GM19351 (cell line): Measurements from ENCODE around the gene RAX2.
"Not testable (repeated sequence)": the region's sequence is repeated elsewhere in the genome, so short reads cannot be mapped to it uniquely, and the experiment has no call there.

Experiments used
- ATAC-seq: cut with Tn5 transposase; IDR thresholded peaks from one replicate; pipeline ENCODE4 v1.9.1; 2021; ENCODE audit warnings: mild to moderate bottlenecking, moderate library complexity; ENCODE audit not compliant: unreplicated experiment

Gene RAX2

DNA sequence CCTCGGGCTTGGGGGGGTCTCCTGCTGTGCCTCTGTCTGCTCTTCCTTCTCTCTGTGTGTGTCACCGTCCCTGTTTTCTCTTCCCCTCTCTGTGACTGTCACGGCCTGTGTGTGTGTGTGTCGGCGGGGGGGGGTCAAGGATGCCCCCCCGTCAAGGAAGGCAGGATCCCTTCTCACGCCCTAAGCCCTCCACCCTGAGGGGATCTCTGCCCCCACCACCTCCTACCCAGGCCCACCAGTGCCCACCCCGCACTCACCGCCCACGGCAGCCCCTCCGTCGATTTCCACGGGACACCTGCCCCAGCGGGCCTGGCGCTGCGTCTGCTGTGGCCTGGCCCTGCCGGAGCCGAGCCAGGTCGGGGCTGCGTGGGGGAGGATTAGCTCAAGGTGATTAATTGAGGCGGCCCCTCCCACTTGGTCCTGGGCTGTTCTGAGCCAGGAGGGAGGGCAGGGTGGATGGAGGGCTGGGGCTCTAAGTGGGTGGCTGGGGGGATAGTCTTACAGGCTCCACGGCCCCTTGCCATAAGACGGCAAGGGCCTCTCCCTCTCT is at the start of gene RAX2:
RAX2 (minus strand) TSS at position 323 of the 550 bp plus-strand sequence. CDS start 486 bp downstream, outside the sequence.
- ATAC-seq, result no peak

DNA sequence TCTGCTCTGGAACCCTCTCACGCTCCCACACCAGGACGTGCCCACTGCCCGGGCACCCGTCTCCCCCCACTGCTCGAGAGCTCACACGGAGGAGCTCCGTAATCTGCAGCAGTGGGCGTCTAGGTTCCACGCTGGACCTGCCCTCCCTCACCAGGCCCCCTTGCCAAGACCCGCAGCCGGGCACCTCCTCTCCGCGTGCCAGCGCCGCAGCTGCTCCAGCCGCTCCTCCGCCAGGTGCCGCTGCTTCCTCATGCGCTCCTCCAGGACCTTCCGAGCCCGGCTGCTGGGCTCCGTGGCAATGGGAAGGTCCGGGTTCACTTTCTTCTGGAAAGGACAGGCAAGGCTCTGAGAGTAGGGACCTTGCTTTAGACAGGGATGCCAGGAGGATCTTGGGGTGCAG is 49.1 kb upstream of the RAX2 start:
- ATAC-seq, result no peak

GRCh38 chr19:3819989-3820388 is 48.0 kb upstream of the RAX2 start:
- ATAC-seq, result no peak

GRCh38 chr19:3818918-3819317 is 46.9 kb upstream of the RAX2 start:
- no peak for ATAC-seq

GRCh38 chr19:3818466-3818865 is 46.4 kb upstream of the RAX2 start:
- ATAC-seq, result no peak

DNA sequence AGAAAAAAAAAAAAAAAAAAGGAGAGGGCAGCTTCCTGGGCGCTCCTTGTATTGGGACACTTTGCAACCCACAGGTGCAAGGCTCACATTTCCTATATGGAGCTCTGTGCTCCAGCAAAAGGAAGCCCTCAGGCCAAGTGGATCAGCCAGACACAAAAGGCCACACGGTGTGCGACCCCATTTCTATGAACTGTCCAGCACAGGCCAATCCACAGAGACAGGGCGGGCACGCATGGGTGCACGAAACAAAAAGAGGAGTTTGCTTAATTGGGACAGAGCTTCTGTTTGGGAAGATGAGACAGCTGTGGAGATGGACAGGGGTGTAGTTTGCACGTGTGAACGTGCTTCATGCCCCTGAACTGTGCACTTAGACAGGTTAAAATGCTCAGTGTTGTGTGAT is 45.7 kb upstream of the RAX2 start:
- ATAC-seq, result no peak

DNA sequence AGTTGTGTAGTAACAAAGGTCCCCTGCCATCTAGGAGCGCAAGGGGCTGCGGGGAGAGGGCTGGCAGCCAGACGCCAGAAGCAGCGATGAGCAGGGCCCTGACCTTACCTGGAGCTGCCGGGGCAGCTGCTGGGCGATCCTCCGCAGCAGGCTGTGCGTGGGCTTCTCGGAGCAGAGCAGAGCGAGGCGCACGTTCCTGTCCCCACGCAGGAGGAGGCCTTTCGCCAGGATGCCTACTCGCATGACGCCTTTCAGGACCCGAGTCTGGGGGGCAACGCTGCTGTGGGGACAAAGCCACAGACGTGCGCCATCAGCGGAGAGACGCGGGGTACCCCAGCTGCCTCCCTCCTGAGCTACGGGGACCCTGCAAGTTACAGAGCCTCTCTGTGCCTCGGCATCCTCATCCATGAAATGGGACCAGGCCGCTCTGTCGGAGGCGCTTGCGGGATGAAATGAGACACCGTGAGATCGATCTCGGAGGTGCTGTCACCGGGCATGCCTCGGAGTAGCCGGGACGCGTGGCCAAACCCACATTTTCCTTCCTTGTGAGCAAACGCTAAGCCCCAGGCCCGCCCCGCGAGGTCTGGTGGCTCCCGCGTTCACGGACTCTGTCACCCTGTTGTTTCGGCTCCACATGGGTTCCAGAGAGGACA is 44.7 kb upstream of the RAX2 start:
- ATAC-seq, result no peak

GRCh38 chr19:3816148-3816547 is 44.1 kb upstream of the RAX2 start:
- not testable (repeated sequence) for ATAC-seq

GRCh38 chr19:3814648-3815047 is 42.6 kb upstream of the RAX2 start:
- ATAC-seq, result no peak

DNA sequence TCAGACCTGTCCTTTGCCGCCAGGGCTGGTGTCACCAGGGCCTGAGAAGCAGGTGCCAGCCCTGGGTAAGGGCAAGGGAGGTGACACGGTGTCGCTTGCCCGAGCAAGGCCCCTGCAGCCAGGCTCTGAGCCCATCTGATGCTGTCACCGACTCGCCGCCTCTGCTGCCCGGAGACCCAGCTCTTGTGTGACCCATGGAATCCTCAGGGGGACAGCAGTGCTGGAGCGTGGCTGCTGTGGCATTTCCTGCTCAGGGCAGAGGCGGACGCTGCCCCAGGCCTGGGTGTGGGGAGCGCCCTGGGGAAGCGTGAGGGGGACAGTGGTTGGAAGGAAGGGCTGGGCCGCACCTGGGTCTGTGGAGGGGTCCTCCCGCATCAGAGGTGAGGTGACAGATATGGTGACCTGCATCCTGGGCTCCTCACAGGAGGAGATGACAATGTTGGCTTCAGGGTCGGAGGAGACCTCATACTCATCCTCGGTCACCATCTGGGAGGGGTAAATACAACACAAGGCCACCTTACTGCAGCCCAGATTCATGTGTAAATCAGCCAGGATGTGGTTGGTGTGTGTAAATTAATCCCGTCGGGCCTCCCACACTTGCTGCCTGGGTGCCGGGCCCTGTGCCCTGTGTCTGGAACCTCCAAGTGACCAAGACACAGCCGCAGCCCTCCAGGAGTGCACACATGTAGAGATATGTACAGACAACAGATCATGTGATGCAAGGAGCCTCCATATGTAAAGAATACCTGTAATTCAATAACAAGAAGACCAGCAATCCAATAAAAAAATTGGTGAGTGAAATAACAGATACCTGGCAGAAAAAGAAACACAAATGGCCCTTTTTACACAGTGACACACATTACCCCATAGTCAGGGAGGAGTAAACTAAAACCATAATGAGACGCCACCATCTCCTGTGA is 41.7 kb upstream of the RAX2 start:
- no peak for ATAC-seq

GRCh38 chr19:3810708-3811355 is 38.8 kb upstream of the RAX2 start:
- ATAC-seq, result no peak

GRCh38 chr19:3809881-3810707 is 38.1 kb upstream of the RAX2 start:
- no peak for ATAC-seq

DNA sequence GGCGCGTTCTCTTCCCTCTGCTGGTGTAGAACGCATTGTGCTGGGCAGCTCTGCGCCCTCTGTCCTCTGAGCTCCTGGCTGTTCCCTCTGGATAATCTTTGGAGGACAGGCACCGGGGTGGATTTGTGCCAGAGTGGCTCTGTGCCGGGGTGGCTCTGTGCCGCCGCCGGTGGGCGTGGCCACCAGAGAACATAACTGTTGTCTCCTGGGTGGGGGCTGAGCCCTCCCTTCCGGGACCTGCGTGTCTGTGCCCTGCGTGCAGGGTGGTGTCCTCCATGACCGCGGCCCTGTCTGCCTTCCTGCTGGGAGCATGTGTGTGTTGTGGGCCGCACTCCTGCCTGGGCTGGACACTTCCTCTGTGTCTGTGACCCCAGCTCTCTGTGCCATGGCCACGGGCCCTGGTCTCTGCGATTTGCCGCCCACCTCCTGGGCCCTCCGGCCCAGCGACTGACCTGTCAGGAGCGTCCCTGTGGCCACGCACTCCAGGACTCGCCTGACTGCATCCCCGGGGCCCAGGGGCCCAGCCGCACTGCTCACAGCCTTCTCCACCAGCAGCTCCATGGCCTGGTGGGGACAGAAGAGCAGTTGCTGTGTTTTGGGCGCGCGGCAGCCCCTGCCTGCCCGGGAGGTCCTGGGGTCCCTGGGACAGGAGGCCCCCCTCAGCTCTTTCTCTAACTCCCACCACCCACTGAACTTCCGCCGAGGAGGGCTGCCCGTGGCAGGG is 36.6 kb upstream of the RAX2 start:
- no peak for ATAC-seq

DNA sequence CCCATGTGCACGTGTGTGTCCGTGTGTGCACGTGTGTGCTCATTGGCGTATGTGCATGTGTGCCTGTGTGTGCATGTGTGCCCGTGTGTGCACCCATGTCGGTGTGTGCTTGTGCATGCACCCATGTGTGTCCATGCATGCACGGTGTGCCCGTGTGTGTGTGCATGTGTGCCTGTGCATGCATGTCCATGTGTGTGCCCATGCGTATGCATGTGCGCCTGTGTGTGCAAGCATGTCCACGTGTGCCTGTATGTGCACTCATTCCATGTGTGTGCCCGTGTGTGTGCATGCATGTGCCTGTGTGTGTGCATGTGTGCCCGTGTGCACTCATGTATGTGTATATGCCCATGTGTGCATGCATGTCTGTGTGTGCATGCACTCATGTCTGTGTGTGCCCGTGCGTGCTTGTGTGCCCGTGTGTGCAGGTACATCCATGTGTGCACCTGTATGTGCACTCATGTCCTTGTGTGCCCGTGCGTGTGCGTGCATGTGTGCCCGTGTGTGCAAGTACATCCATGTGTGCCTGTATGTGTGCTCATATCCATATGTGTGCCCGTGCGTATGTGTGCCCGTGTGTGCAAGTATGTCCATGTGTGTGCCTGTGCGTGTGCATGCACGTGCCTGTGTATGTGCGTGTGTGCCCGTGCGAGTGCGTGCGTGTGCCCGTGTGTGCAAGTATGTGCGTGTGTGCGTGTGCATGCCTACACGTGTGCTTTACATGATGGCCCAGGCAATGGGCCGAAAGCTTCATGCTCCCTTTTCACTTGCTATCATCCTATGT is 35.7 kb upstream of the RAX2 start:
- no peak for ATAC-seq

DNA sequence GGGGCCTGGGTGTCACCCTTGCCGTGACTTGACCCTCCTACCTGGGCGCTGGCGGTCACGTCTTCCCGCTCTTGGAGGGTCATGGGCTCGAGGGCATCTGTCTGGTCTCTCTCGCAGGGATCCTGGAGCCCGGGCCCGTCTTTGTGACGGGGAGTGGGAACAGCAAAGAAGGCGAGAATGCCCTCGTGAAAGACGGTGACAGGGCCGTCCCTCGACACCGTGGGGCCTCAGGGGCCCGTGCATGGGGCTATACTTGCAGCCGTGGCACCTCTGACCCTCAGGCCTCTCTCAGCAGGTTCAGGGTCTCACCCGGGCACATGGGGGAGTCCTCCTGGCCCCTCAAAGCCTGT is 35.1 kb upstream of the RAX2 start:
- no peak for ATAC-seq

DNA sequence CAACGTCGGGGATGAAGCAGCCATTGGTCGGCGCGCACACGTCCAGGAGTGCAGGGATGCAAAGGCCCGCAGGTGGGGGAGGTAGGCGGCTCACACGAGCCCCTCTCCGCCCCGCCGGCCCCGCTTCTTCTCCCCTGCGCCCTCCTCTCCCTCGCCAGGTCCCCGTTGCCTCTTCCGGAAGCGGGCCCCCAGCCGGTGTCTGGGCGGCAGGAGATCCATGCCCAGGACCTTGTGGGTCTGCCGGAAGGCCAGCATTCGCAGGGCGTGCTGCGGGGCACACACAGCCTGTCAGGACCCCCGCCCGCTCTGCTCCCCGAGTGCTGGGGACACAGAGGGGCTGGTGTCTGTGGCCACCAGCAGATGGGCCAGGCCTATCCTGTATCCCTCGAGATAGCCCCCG is 33.8 kb upstream of the RAX2 start:
- no peak for ATAC-seq

DNA sequence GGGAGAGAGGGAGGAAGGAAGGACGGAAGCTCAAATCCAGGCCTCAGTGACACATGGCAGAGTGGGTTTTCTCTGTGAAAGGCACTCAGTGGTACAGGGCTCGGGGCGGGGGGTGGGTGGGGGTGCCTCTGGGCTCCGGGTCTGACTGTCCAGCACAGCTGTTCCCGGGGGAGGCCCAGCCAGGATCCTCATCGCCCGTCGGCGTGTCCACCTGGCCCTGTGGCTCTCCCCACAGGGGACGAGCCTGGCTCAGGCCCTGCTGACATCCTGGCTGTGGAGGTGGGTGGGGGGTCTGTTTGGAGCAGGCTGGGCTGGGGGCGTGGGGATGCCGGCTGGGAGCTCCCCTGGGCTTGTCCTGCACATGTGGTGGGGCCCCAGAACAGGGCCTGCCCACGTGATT is 32.4 kb upstream of the RAX2 start:
- ATAC-seq, result no peak

GRCh38 chr19:3803986-3804385 is 32.0 kb upstream of the RAX2 start:
- ATAC-seq, result no peak
